HEK293T (cell line): ENCODE results near the gene CYGB.
"Not testable (repeated sequence)": the region's sequence is repeated elsewhere in the genome, so short reads cannot be mapped to it uniquely, and the experiment has no call there.

Source experiments
- ARNT ChIP-seq: fragments of 450-650 bp; IDR thresholded peaks from 2 replicates; pipeline ENCODE4 v1.6.1; 2017; ENCODE audit warnings: mild to moderate bottlenecking
- ELF4 ChIP-seq: fragments of 450-650 bp; IDR thresholded peaks from 2 replicates; pipeline ENCODE4 v1.6.1; 2017; ENCODE audit warnings: antibody characterized with exemption
- FOXA1 ChIP-seq: fragments of 450-650 bp; IDR thresholded peaks from 2 replicates; pipeline ENCODE4 v1.6.1; 2016; ENCODE audit warnings: mild to moderate bottlenecking
- FOXK2 ChIP-seq: fragments of 450-650 bp; IDR thresholded peaks from 2 replicates; pipeline ENCODE4 v1.6.1; 2016; ENCODE audit warnings: mild to moderate bottlenecking
- FOXM1 ChIP-seq: fragments of 450-650 bp; IDR thresholded peaks from 2 replicates; pipeline ENCODE4 v1.6.1; 2017; ENCODE audit warnings: mild to moderate bottlenecking, borderline replicate concordance
- L3MBTL2 ChIP-seq: fragments of 450-650 bp; conservative IDR thresholded peaks from 2 replicates; pipeline ENCODE4 v1.6.1; 2016; ENCODE audit warnings: mild to moderate bottlenecking
- LEF1 ChIP-seq: fragments of 450-650 bp; IDR thresholded peaks from 2 replicates; pipeline ENCODE4 v1.6.1; 2017; ENCODE audit warnings: mild to moderate bottlenecking, borderline replicate concordance
- TARDBP ChIP-seq: fragments of 450-650 bp; IDR thresholded peaks from 2 replicates; pipeline ENCODE4 v1.6.1; 2016
- ZNF384 ChIP-seq: fragments of 450-650 bp; IDR thresholded peaks from 2 replicates; pipeline ENCODE4 v1.6.1; 2016

DNA sequence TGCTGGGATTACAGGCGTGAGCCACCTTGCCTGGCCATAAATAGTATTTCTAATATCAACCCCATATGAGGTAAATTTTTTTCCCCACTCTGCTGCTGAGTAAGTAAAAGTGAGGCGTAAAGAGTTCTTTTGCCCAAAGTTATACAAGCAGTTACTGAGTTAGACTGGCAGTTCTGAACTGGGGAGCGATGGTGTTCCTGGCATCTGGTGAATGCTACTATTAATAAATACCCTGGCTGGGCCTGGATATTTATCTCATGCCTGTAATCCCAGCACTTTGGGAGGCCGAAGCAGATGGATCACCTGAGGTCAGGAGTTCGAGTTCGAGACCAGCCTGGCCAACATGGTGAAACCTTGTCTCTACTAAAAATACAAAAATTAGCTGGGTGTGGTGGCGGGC, 22.0 kb upstream of the CYGB start:
- not testable (repeated sequence) for TF ChIP-seq FOXM1, FOXK2, ELF4, FOXA1, TARDBP, LEF1, ZNF384, ARNT, L3MBTL2
